ENCODE measurements around the gene SNRNP25. TPM values are rescaled to one million over a fixed set of nuclear protein-coding genes. Genes with fewer than 3 reads are reported as not detected.
A peak's percentile ranks its signal among the peaks of the same experiment; 100 is the strongest.

Gene SNRNP25
- polyA plus RNA-seq, 3 donors: 18.5 to 32.2 (median 31.6) TPM

- Histone ChIP-seq H3K9ac (ENCODE audit: insufficient read depth, low read length, poor library complexity, severe bottlenecking) (no peak overlapping the region), H3K4me2 (replicated peaks; ENCODE audit: extremely low read depth, low read length, poor library complexity, severe bottlenecking) (no peak overlapping the region), H3K9me3 (replicated peaks in 1 of 2; ENCODE audit: control insufficient read depth in 1 of 2, insufficient read depth in 1 of 2, low read length in 2 of 2) (no peaks in the 10 kb centered on the region), H2AFZ (ENCODE audit: insufficient read depth, low read depth, low read length, poor library complexity, severe bottlenecking) (no peak overlapping the region), H3K4me3 (replicated peaks in 1 of 3; ENCODE audit: low read depth in 2 of 3, low read length in 3 of 3) (no peak overlapping the region), H4K20me1 (ENCODE audit: insufficient read depth, low read length) (no peaks in the 10 kb centered on the region), H3K4me1 (ENCODE audit: control insufficient read depth in 1 of 2, insufficient read depth in 2 of 2, low read length in 2 of 2) (peaks cover 26 to 35% of the 10 kb centered on the region in 2 donors), H3K36me3 (replicated peaks in 1 of 2; ENCODE audit: control insufficient read depth in 1 of 2, insufficient read depth in 2 of 2, low read length in 2 of 2) (peaks cover 13 to 28% of the 10 kb centered on the region in 2 donors), H3K27me3 (ENCODE audit: control insufficient read depth in 2 of 2, insufficient read depth in 2 of 2, low read length in 2 of 2) (no peaks in the 10 kb centered on the region), H3K79me2 (ENCODE audit: insufficient read depth, low read length) (no peaks in the 10 kb centered on the region), H3K27ac (ENCODE audit: low read depth in 1 of 2, low read length in 2 of 2) (peak overlapping the region in 1 of 2 donors; percentile 53)
- 76% methylated on average over 3 of the region's 13 CpGs for WGBS (ENCODE audit: insufficient coverage)
- TF ChIP-seq CTCF (IDR thresholded peaks at IDR 0.05): no peak
- DNase-seq: peak in 1 of 3 donors; percentile 8
- H3K36me3 Mint-ChIP-seq: peaks cover 30 to 33% of the 10 kb centered on the region in 2 donors
- H3K4me3 Mint-ChIP-seq: no peak overlapping the region
- H3K27me3 Mint-ChIP-seq (ENCODE audit: low read depth in 3 of 3): peaks cover 0 to 4% (median 0%) of the 10 kb centered on the region in 3 donors
- H3K27ac Mint-ChIP-seq: peak overlapping the region in 3 of 7 donors; percentile 24 to 69 (median 66)
- H3K4me1 Mint-ChIP-seq: peaks cover 50% of the 10 kb centered on the region
- H3K9me3 Mint-ChIP-seq: no peaks in the 10 kb centered on the region
- intact Hi-C loops (cut with micrococcal nuclease): no loop called here
These were observed 14.4 kb upstream of the SNRNP25 start for GRCh38 chr16:38941-39892.

GRCh38 chr16:41439-42068, 12.1 kb upstream of the SNRNP25 start:
- Histone ChIP-seq H3K4me3 (replicated peaks in 1 of 3; ENCODE audit: low read depth in 2 of 3, low read length in 3 of 3) (no peak overlapping the region), H3K27ac (ENCODE audit: low read depth in 1 of 2, low read length in 2 of 2) (no peak overlapping the region), H3K4me1 (ENCODE audit: control insufficient read depth in 1 of 2, insufficient read depth in 2 of 2, low read length in 2 of 2) (peaks cover 8 to 18% of the 10 kb centered on the region in 2 donors), H3K4me2 (replicated peaks; ENCODE audit: extremely low read depth, low read length, poor library complexity, severe bottlenecking) (no peak overlapping the region), H3K9ac (ENCODE audit: insufficient read depth, low read length, poor library complexity, severe bottlenecking) (no peak overlapping the region), H2AFZ (ENCODE audit: insufficient read depth, low read depth, low read length, poor library complexity, severe bottlenecking) (no peak overlapping the region), H3K9me3 (replicated peaks in 1 of 2; ENCODE audit: control insufficient read depth in 1 of 2, insufficient read depth in 1 of 2, low read length in 2 of 2) (no peaks in the 10 kb centered on the region), H3K27me3 (ENCODE audit: control insufficient read depth in 2 of 2, insufficient read depth in 2 of 2, low read length in 2 of 2) (no peaks in the 10 kb centered on the region), H3K79me2 (ENCODE audit: insufficient read depth, low read length) (no peaks in the 10 kb centered on the region), H3K36me3 (replicated peaks in 1 of 2; ENCODE audit: control insufficient read depth in 1 of 2, insufficient read depth in 2 of 2, low read length in 2 of 2) (peaks cover 32 to 51% of the 10 kb centered on the region in 2 donors), H4K20me1 (ENCODE audit: insufficient read depth, low read length) (no peaks in the 10 kb centered on the region)
- WGBS (ENCODE audit: insufficient coverage): 99% methylated on average over 20 of the region's 22 CpGs
- Mint-ChIP-seq H3K36me3 (peaks cover 45 to 52% of the 10 kb centered on the region in 2 donors), H3K27me3 (ENCODE audit: low read depth in 3 of 3) (peaks cover 0 to 4% (median 0%) of the 10 kb centered on the region in 3 donors), H3K27ac (peak overlapping the region in 3 of 7 donors; percentile 27 to 57 (median 41)), H3K9me3 (no peaks in the 10 kb centered on the region), H3K4me3 (no peak overlapping the region), H3K4me1 (peaks cover 27% of the 10 kb centered on the region)
- no peak for DNase-seq
- intact Hi-C loops (cut with micrococcal nuclease): no loop called here
- TF ChIP-seq CTCF (IDR thresholded peaks at IDR 0.05): no peak

Measured in CD14-positive monocyte (primary cell).